OCI-LY7 (cell line): ENCODE measurements around the gene WIPF1. TPM values are rescaled to one million over a fixed set of nuclear protein-coding genes. Genes with fewer than 3 reads are reported as not detected.
A peak's percentile ranks its signal among the peaks of the same experiment; 100 is the strongest.

Source experiments
- BruUV-seq: library from RNA; stranded (reverse); fragments of 400-500 nt; replicated peaks from 2 replicates; lab custom pipeline; 2021; lab: Mats Ljungman, UMichigan
- CTCF ChIA-PET: fragments of 300-600 bp; sonication (Branson Sonifier 250); formaldehyde crosslinking; loops from one replicate; lab custom pipeline; 2022; ENCODE audit warnings: antibody characterized with exemption; ENCODE audit not compliant: unreplicated experiment; lab: Charles Lee
- POLR2A ChIA-PET: fragments of 300-600 bp; sonication (Branson Sonifier 250); formaldehyde crosslinking; loops from one replicate; lab custom pipeline; 2022; ENCODE audit warnings: antibody characterized with exemption; lab: Charles Lee
- DNase-seq: peaks from one replicate; pipeline ENCODE4 v3.0.0-alpha.2; 2015; ENCODE audit warnings: low spot score
- H2AFZ ChIP-seq: fragments of 200-600 bp; sonication (generic), shearing (Covaris generic); 2 replicates; pipeline ENCODE4 v1.6.1; 2014; ENCODE audit warnings: mild to moderate bottlenecking, antibody characterized with exemption, low read length, moderate library complexity
- H3K27ac ChIP-seq: fragments of 200-600 bp; sonication (generic); 2 replicates; pipeline ENCODE4 v1.5.1; 2014; ENCODE audit warnings: mixed run types, low read depth, mild to moderate bottlenecking, moderate library complexity, low read length, inconsistent platforms; ENCODE audit not compliant: poor library complexity, severe bottlenecking
- H3K36me3 ChIP-seq: fragments of 200-600 bp; sonication (generic); 2 replicates; pipeline ENCODE4 v1.6.1; 2014; ENCODE audit warnings: mild to moderate bottlenecking, antibody characterized with exemption, low read length, moderate library complexity, mixed read lengths; ENCODE audit not compliant: insufficient read depth
- H3K4me1 ChIP-seq: fragments of 200-600 bp; sonication (generic); 2 replicates; pipeline ENCODE4 v1.5.1; 2014; ENCODE audit warnings: mild to moderate bottlenecking, low read length; ENCODE audit not compliant: insufficient read depth, poor library complexity, severe bottlenecking
- H3K4me2 ChIP-seq: fragments of 200-600 bp; sonication (generic); 2 replicates; pipeline ENCODE4 v1.6.1; 2014; ENCODE audit warnings: mild to moderate bottlenecking, low read length
- H3K4me3 ChIP-seq: fragments of 200-600 bp; sonication (generic); 2 replicates; pipeline ENCODE4 v1.5.1; 2014; ENCODE audit warnings: mild to moderate bottlenecking, low read depth, low read length; ENCODE audit not compliant: poor library complexity, severe bottlenecking
- H3K79me2 ChIP-seq: fragments of 200-600 bp; sonication (generic); 2 replicates; pipeline ENCODE4 v1.6.1; 2016; ENCODE audit warnings: low read depth, mild to moderate bottlenecking, low read length, moderate library complexity, mixed read lengths; ENCODE audit not compliant: insufficient read depth
- H3K9me2 ChIP-seq: fragments of 200-600 bp; sonication (generic); 2 replicates; pipeline ENCODE4 v1.6.1; 2016; ENCODE audit warnings: mild to moderate bottlenecking, low read length, mixed read lengths; ENCODE audit not compliant: insufficient read depth
- H3K9me3 ChIP-seq: fragments of 200-600 bp; sonication (generic); 2 replicates; pipeline ENCODE4 v1.6.1; 2014; ENCODE audit warnings: mild to moderate bottlenecking, mixed run types, low read length, mixed read lengths
- H4K20me1 ChIP-seq: fragments of 200-600 bp; sonication (generic); 2 replicates; pipeline ENCODE4 v1.6.1; 2014; ENCODE audit warnings: mild to moderate bottlenecking, antibody characterized with exemption, low read length, moderate library complexity, mixed read lengths; ENCODE audit not compliant: insufficient read depth
- CTCF ChIP-seq: fragments of 200-600 bp; sonication (generic); conservative IDR thresholded peaks from 2 replicates; pipeline ENCODE4 v1.5.1; 2014; ENCODE audit warnings: mild to moderate bottlenecking, antibody characterized with exemption, low read length, moderate library complexity, mixed read lengths
- EZH2phosphoT487 ChIP-seq: fragments of 200-600 bp; sonication (generic); IDR thresholded peaks from 2 replicates; pipeline ENCODE4 v1.6.1; 2018; ENCODE audit warnings: low read depth, borderline replicate concordance, mild to moderate bottlenecking, mixed run types, antibody characterized with exemption, low read length, moderate library complexity, mixed read lengths
- intact Hi-C: fragments of 100-400 bp; cut with micrococcal nuclease; formaldehyde crosslinking; loops from one replicate; pipeline ENCODE4 v1.10.0; 2022; ENCODE audit not compliant: unreplicated experiment
- total RNA-seq, 2 experiments: library from RNA; depleted of rRNA in 1 of 2; stranded (reverse); fragments of >200 nt in 1 of 2; shearing (Covaris generic) in 1 of 2; gene quantifications; 2 replicates each; pipeline ENCODE4 v1.2.3, GENCODE V29; 2014 to 2022

WIPF1 gene
- total RNA-seq, 2 experiments from 2014 or later, result 27.1 to 192 TPM

- H3K9me2 ChIP-seq, result no peaks in the 10 kb centered on the region
- H3K4me1 ChIP-seq, result peaks cover 96% of the 10 kb centered on the region
- peak overlapping the region; percentile 49; the same call in 1 of the 2 replicates for H2AFZ ChIP-seq
- peak overlapping the region; percentile 36 for H3K4me3 ChIP-seq
- H4K20me1 ChIP-seq, result no peaks in the 10 kb centered on the region
- H3K79me2 ChIP-seq, result peaks cover 23% of the 10 kb centered on the region; the same call in 1 of the 2 replicates
- ChIA-PET CTCF (no interaction called here), POLR2A (interaction anchor here (0.6 to 11.0 kb wide), 10 partner anchors 11 to 309 kb away, joined by 3 to 185 read pairs (median 4); partner anchors contain the start of gene WIPF1)
- peak; percentile 27 for DNase-seq
- H3K36me3 ChIP-seq, result peaks cover 12% of the 10 kb centered on the region; the same call in 1 of the 2 replicates
- H3K9me3 ChIP-seq, result no peaks in the 10 kb centered on the region
- no TSS peak for BruUV-seq
- peak overlapping the region; percentile 64 for H3K27ac ChIP-seq
- peak overlapping the region; percentile 47 for H3K4me2 ChIP-seq
- intact Hi-C loops, result loop anchor here (2.0 kb wide), 1 partner anchor 22 kb away; no protein-coding TSS in a partner anchor
- TF ChIP-seq CTCF (no peak), EZH2phosphoT487 (no peak)
Observed at GRCh38 chr2:174610243-174610995, 12.8 kb upstream of the WIPF1 start.

- DNase-seq, result no peak
- no peak for TF ChIP-seq EZH2phosphoT487
- TF ChIP-seq CTCF, result no peak
- H3K4me2 ChIP-seq, result peak overlapping the region; percentile 47
- H3K27ac ChIP-seq, result peak overlapping the region; percentile 62
- intact Hi-C loops, result no loop called here
- no peaks in the 10 kb centered on the region for H4K20me1 ChIP-seq
- CTCF ChIA-PET, result no interaction called here
- peaks cover 18% of the 10 kb centered on the region; the same call in 1 of the 2 replicates for H3K79me2 ChIP-seq
- H3K9me3 ChIP-seq, result no peaks in the 10 kb centered on the region
- H2AFZ ChIP-seq, result no peak overlapping the region
- H3K9me2 ChIP-seq, result no peaks in the 10 kb centered on the region
- no peak overlapping the region for H3K4me3 ChIP-seq
- BruUV-seq, result no TSS peak
- peaks cover 9% of the 10 kb centered on the region; the same call in 1 of the 2 replicates for H3K36me3 ChIP-seq
- peaks cover 85% of the 10 kb centered on the region for H3K4me1 ChIP-seq
- POLR2A ChIA-PET, result interaction anchor here (0.9 to 11.0 kb wide), 3 partner anchors 9 to 24 kb away, joined by 3 to 185 read pairs (median 33); partner anchors contain the start of gene WIPF1
Observed at GRCh38 chr2:174609261-174609660, 11.7 kb upstream of the WIPF1 start.
